Hepatic stellate cell (primary cell): ENCODE measurements around the gene HNRNPM.
"Not testable (repeated sequence)": the region's sequence is repeated elsewhere in the genome, so short reads cannot be mapped to it uniquely, and the experiment has no call there.

Source experiments
- DNase-seq: peaks from one replicate; pipeline ENCODE4 v3.0.0; 2011; ENCODE audit warnings: low spot score

The HNRNPM gene

GRCh38 chr19:8426283-8426682, 18.5 kb upstream of the HNRNPM start:
- DNase-seq = no peak

- no peak for DNase-seq
Observed at GRCh38 chr19:8429044-8429443, 15.7 kb upstream of the HNRNPM start.

GRCh38 chr19:8429826-8430225, 14.9 kb upstream of the HNRNPM start:
- no peak for DNase-seq

GRCh38 chr19:8430650-8431049, 14.1 kb upstream of the HNRNPM start:
- DNase-seq = no peak

- no peak for DNase-seq
Observed at GRCh38 chr19:8438236-8438635, 6.5 kb upstream of the HNRNPM start.

- no peak for DNase-seq
Observed at GRCh38 chr19:8441725-8442544, 2.8 kb upstream of the HNRNPM start.

- not testable (repeated sequence) for DNase-seq
Observed at GRCh38 chr19:8444140-8444676, 567 bp upstream of the HNRNPM start.

- DNase-seq = no peak
Observed at GRCh38 chr19:8445488-8446001, 770 bp downstream of the HNRNPM start.

GRCh38 chr19:8446061-8446709, 1.4 kb downstream of the HNRNPM start:
- no peak for DNase-seq

GRCh38 chr19:8449830-8450229, 5.1 kb downstream of the HNRNPM start:
- no peak for DNase-seq

- DNase-seq = no peak
Observed at GRCh38 chr19:8451377-8451776, 6.6 kb downstream of the HNRNPM start.

- DNase-seq = no peak
Observed at GRCh38 chr19:8451885-8452284, 7.1 kb downstream of the HNRNPM start.

GRCh38 chr19:8452446-8453123, 7.8 kb downstream of the HNRNPM start:
- DNase-seq = no peak

GRCh38 chr19:8453616-8454015, 8.8 kb downstream of the HNRNPM start:
- no peak for DNase-seq

GRCh38 chr19:8454218-8454617, 9.4 kb downstream of the HNRNPM start:
- no peak for DNase-seq

GRCh38 chr19:8455018-8455417, 10.2 kb downstream of the HNRNPM start:
- no peak for DNase-seq

- DNase-seq = no peak
Observed at GRCh38 chr19:8456064-8456463, 11.3 kb downstream of the HNRNPM start.

GRCh38 chr19:8457209-8457608, 12.4 kb downstream of the HNRNPM start:
- DNase-seq = no peak

GRCh38 chr19:8457827-8458226, 13.1 kb downstream of the HNRNPM start:
- DNase-seq = no peak

- no peak for DNase-seq
Observed at GRCh38 chr19:8458380-8458779, 13.6 kb downstream of the HNRNPM start.

- no peak for DNase-seq
Observed at GRCh38 chr19:8459095-8459494, 14.3 kb downstream of the HNRNPM start.

GRCh38 chr19:8459520-8460270, 14.9 kb downstream of the HNRNPM start:
- peak; percentile 75 for DNase-seq
